Esophagus squamous epithelium (tissue), 5 donors: ENCODE measurements around the gene CLDN6. TPM values are rescaled to one million over a fixed set of nuclear protein-coding genes. Genes with fewer than 3 reads are reported as not detected.
A peak's percentile ranks its signal among the peaks of the same experiment; 100 is the strongest.

Source experiments
- DNase-seq: peaks from one replicate; lab custom pipeline; 2025; lab: John Stamatoyannopoulos, UW
- H3K27ac ChIP-seq, 4 donors: fragments of 200-600 bp; sonication (generic); one replicate each; pipeline ENCODE4 v1.5.1; 2016 to 2019; ENCODE audit warnings: mild to moderate bottlenecking in 1 of 4
- H3K27me3 ChIP-seq, 4 donors: fragments of 200-600 bp; sonication (generic); 1 replicate in 3 of 4; 2 replicates in 1 of 4; pipeline versions ENCODE4 v1.5.1 to v1.6.0; 2017 to 2021; ENCODE audit warnings: antibody characterized with exemption in 1 of 4
- H3K36me3 ChIP-seq, 3 donors: fragments of 200-600 bp; sonication (generic); one replicate each; pipeline ENCODE4 v1.5.1; 2016 to 2019
- H3K4me1 ChIP-seq, 3 donors: fragments of 200-600 bp; sonication (generic); one replicate each; pipeline ENCODE4 v1.5.1; 2017 to 2019
- H3K4me3 ChIP-seq, 4 donors: fragments of 200-600 bp; sonication (generic); 1 replicate in 3 of 4; 2 replicates in 1 of 4; pipeline ENCODE4 v1.5.1; 2016 to 2019; ENCODE audit warnings: mild to moderate bottlenecking in 2 of 4, moderate library complexity in 1 of 4
- H3K9me3 ChIP-seq, 3 donors: fragments of 200-600 bp; sonication (generic); one replicate each; pipeline ENCODE4 v1.5.1; 2016 to 2019
- CTCF ChIP-seq, 6 experiments: fragments of 450-650 bp in 4 of 6; fragments of 200-600 bp in 2 of 6; sonication (generic) in 2 of 6; IDR thresholded peaks; one replicate each; pipeline ENCODE4 v1.5.1; 2016 to 2019; ENCODE audit warnings: antibody characterized with exemption in 6 of 6, mild to moderate bottlenecking in 4 of 6, moderate library complexity in 4 of 6
- POLR2A ChIP-seq, 4 donors: fragments of 450-650 bp; IDR thresholded peaks; one replicate each; pipeline ENCODE4 v1.6.1; 2017; ENCODE audit warnings: antibody characterized with exemption in 4 of 4, mild to moderate bottlenecking in 4 of 4, moderate library complexity in 3 of 4
- WGBS, 2 donors: methylation state at CpG; one replicate each; pipeline ENCODE4 v1.1.5; 2018; 5-methylcytosine and 5-hydroxymethylcytosine counted together
- intact Hi-C: fragments of 100-400 bp; cut with DNase I; formaldehyde crosslinking; loops from one replicate; pipeline ENCODE4 v1.15.0; 2022
- total RNA-seq, 4 donors: library from RNA; depleted of rRNA; stranded (reverse); fragments of >200 nt; gene quantifications; one replicate each; pipeline ENCODE4 v1.1.0, GENCODE V29; 2016
- donor health status: DM: yes; HTN: yes; CAD: no.

The CLDN6 gene
- total RNA-seq, 4 donors from 2014 or later = not detected

GRCh38 chr16:3026609-3027488 lies 8.9 kb upstream of the CLDN6 start:
- peaks cover 0 to 36% (median 0%) of the 10 kb centered on the region in 4 donors for H3K27me3 ChIP-seq
- H3K9me3 ChIP-seq = no peaks in the 10 kb centered on the region
- H3K27ac ChIP-seq = no peak overlapping the region
- intact Hi-C loops = no loop called here
- DNase-seq = no peak
- 88 to 90% methylated on average over 9 to 13 of the region's 24 CpGs for WGBS, 2 donors
- no peak overlapping the region for H3K4me3 ChIP-seq
- TF ChIP-seq POLR2A (IDR thresholded peaks at IDR 0.05) (no peak), CTCF (IDR thresholded peaks at IDR 0.05) (no peak)
- peaks cover 5 to 40% (median 9%) of the 10 kb centered on the region in 3 donors for H3K36me3 ChIP-seq
- H3K4me1 ChIP-seq = peaks cover 43 to 80% (median 43%) of the 10 kb centered on the region in 3 donors

GRCh38 chr16:3026003-3026378 lies 8.0 kb upstream of the CLDN6 start:
- WGBS, 2 donors = 85 to 91% methylated on average over 5 to 6 of the region's 8 CpGs
- Histone ChIP-seq H3K27ac (no peak overlapping the region), H3K36me3 (peaks cover 5 to 39% (median 9%) of the 10 kb centered on the region in 3 donors), H3K9me3 (no peaks in the 10 kb centered on the region), H3K4me1 (peaks cover 48 to 80% (median 51%) of the 10 kb centered on the region in 3 donors), H3K27me3 (peaks cover 0 to 28% (median 0%) of the 10 kb centered on the region in 4 donors), H3K4me3 (no peak overlapping the region)
- DNase-seq = no peak
- TF ChIP-seq CTCF (IDR thresholded peaks at IDR 0.05) (no peak), POLR2A (IDR thresholded peaks at IDR 0.05) (no peak)
- intact Hi-C loops = no loop called here

GRCh38 chr16:3025032-3026002 lies 7.3 kb upstream of the CLDN6 start:
- H3K4me1 ChIP-seq = peaks cover 52 to 80% (median 56%) of the 10 kb centered on the region in 3 donors
- no peaks in the 10 kb centered on the region for H3K9me3 ChIP-seq
- WGBS, 2 donors = 89 to 90% methylated on average over 12 to 15 of the region's 18 CpGs
- TF ChIP-seq CTCF (IDR thresholded peaks at IDR 0.05) (no peak), POLR2A (IDR thresholded peaks at IDR 0.05) (no peak)
- intact Hi-C loops = no loop called here
- H3K27me3 ChIP-seq = peaks cover 0 to 21% (median 0%) of the 10 kb centered on the region in 4 donors
- peaks cover 5 to 32% (median 9%) of the 10 kb centered on the region in 3 donors for H3K36me3 ChIP-seq
- no peak overlapping the region for H3K27ac ChIP-seq
- no peak overlapping the region for H3K4me3 ChIP-seq
- DNase-seq = no peak

GRCh38 chr16:3023669-3024478 lies 5.9 kb upstream of the CLDN6 start, which contains the start of the genes HCFC1R1 and THOC6:
TSS of gene HCFC1R1 (minus strand) at chr16:3023942. CDS start at chr16:3023941, 1 bp downstream.
TSS of gene THOC6 (plus strand) at chr16:3024035. CDS start at chr16:3024327, 292 bp downstream.
- no peaks in the 10 kb centered on the region for H3K9me3 ChIP-seq
- H3K27ac ChIP-seq = peak within 1 kb of the TSS; percentile 92 to 98 (median 96)
- H3K36me3 ChIP-seq = peaks cover 5 to 29% (median 9%) of the 10 kb centered on the region in 3 donors
- TF ChIP-seq CTCF (IDR thresholded peaks at IDR 0.05) = peak in 2 of 6 experiments; percentile 2 to 33
- peak in 2 of 4 donors; percentile 62 to 66 for TF ChIP-seq POLR2A (IDR thresholded peaks at IDR 0.05)
- H3K27me3 ChIP-seq = peaks cover 0 to 13% (median 0%) of the 10 kb centered on the region in 4 donors
- H3K4me3 ChIP-seq = peak within 1 kb of the TSS; percentile 42 to 79 (median 72)
- 0 to 1% methylated on average over 19 to 27 of the region's 69 CpGs for WGBS, 2 donors
- intact Hi-C loops = no loop called here
- peak; percentile 93 for DNase-seq
- H3K4me1 ChIP-seq = peaks cover 48 to 77% (median 55%) of the 10 kb centered on the region in 3 donors
